ENCODE data around the gene MEP1A.
"Not testable (repeated sequence)": the region's sequence is repeated elsewhere in the genome, so short reads cannot be mapped to it uniquely, and the experiment has no call there.

Gene MEP1A, protein sequence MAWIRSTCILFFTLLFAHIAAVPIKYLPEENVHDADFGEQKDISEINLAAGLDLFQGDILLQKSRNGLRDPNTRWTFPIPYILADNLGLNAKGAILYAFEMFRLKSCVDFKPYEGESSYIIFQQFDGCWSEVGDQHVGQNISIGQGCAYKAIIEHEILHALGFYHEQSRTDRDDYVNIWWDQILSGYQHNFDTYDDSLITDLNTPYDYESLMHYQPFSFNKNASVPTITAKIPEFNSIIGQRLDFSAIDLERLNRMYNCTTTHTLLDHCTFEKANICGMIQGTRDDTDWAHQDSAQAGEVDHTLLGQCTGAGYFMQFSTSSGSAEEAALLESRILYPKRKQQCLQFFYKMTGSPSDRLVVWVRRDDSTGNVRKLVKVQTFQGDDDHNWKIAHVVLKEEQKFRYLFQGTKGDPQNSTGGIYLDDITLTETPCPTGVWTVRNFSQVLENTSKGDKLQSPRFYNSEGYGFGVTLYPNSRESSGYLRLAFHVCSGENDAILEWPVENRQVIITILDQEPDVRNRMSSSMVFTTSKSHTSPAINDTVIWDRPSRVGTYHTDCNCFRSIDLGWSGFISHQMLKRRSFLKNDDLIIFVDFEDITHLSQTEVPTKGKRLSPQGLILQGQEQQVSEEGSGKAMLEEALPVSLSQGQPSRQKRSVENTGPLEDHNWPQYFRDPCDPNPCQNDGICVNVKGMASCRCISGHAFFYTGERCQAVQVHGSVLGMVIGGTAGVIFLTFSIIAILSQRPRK

DNA sequence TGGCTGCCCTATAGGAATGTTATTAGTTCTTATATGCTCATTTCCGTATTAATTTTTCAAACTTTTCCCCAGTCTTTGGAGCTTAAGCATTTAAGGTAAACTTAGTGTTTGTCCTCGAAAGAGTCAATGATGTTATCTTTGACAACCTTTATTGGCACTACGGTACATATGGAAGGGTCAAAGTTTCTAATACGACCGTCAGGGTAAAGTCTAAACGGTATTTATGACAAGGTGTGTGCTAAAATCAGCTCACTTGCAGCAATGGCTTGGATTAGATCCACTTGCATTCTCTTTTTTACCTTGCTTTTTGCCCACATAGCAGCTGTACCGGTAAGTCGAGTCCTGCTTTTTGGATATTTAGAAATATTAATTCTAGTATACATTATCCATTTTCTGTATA is at the start of gene MEP1A:
MEP1A (plus strand) TSS at position 252 of the 400 bp plus-strand sequence; CDS start at position 262, 10 bp downstream.
- TF ChIP-seq, protein P1, sequence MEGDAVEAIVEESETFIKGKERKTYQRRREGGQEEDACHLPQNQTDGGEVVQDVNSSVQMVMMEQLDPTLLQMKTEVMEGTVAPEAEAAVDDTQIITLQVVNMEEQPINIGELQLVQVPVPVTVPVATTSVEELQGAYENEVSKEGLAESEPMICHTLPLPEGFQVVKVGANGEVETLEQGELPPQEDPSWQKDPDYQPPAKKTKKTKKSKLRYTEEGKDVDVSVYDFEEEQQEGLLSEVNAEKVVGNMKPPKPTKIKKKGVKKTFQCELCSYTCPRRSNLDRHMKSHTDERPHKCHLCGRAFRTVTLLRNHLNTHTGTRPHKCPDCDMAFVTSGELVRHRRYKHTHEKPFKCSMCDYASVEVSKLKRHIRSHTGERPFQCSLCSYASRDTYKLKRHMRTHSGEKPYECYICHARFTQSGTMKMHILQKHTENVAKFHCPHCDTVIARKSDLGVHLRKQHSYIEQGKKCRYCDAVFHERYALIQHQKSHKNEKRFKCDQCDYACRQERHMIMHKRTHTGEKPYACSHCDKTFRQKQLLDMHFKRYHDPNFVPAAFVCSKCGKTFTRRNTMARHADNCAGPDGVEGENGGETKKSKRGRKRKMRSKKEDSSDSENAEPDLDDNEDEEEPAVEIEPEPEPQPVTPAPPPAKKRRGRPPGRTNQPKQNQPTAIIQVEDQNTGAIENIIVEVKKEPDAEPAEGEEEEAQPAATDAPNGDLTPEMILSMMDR (IDR thresholded peaks at IDR 0.05; ENCODE audit: control insufficient read depth, insufficient read depth, low read depth, low read length, missing control alignments): no peak
- no peak within 1 kb of the TSS for H3K4me3 ChIP-seq (ENCODE audit: control insufficient read depth, low read depth, low read length)
- no peak for DNase-seq (ENCODE audit: low read depth)

DNA sequence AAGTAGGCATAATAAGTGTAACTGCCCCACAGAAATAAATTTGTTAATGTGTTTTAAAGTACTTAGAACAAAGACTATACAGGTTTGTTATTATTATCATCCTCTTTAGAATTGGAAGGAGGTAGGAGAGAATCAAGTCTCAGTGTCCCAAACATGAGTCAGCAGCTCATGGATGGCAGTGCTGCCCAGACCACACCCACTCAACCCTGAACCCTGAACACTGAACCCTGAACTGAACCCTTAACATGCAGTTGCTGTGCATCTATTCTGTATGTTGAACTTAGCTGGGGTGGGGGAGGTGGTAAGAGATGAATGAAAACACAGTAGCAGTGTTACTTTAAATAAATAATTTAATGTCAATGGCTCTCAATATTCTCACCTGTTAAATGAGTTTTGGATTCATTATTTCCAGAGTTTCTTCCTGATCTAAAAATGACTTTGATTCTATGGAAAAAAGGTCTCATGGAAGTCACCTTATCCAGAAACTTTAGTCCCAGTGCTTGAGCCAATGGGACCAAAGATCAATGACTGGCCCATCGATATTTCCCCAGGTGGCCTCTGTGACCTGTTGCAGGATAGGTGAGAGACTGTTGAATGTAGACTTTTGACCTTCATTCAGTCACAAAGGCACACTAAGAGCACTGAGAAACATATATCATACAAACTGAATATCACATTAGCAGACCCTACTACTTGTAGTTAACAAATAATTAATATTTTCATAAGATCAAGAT is 49.6 kb upstream of the MEP1A start:
- no peak for DNase-seq (ENCODE audit: low read depth)
- H3K4me3 ChIP-seq (ENCODE audit: control insufficient read depth, low read depth, low read length): no peak overlapping the region
- TF ChIP-seq, protein P1 (IDR thresholded peaks at IDR 0.05; ENCODE audit: control insufficient read depth, insufficient read depth, low read depth, low read length, missing control alignments): no peak

DNA sequence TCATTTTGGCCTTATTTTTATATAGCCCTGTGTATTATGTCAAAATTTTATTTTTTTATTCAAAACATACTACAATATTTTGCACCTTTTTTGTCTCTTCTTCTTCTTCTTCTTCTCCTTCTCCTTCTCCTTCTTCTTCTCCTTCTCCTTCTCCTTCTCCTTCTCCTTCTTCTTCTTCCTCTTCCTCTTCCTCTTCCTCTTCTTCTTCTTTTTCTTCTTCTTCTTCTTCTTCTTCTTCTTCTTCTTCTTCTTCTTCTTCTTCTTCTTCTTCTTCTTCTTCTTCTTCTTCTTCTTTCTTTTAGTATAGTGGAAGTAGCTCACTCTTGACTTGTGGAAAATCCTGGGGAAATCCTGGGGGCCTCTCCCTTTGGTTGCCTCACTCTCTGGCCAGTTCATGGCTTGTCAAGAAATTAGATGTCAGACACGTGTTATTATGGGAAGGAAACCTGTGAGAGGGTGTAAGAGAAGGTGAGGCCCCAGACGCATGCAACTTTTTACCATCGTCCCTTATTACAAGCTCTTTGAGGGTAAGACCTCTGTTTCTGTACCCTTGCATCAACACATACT is 48.9 kb upstream of the MEP1A start:
- not testable (repeated sequence) for DNase-seq (ENCODE audit: low read depth); H3K4me3 ChIP-seq (ENCODE audit: control insufficient read depth, low read depth, low read length)

DNA sequence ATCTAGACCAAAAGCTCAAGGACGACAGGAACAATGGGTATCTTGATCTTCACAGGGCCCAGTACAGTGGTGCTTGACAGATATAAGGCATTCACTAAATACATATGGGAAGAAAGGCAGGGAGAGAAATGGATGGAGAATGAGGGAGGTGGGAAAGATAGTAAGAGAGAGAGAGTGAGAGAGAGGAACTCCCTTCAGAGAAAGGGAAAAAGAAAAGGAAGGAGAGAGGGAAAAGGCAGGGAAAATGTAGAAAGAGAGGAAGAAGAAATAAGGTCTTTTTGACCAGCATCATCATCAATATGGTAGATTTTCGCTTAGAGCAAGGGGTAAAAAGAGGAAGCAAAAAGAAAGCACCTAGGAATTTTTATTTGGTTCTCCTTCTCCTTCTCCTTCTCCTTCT is 47.2 kb upstream of the MEP1A start:
- H3K4me3 ChIP-seq (ENCODE audit: control insufficient read depth, low read depth, low read length): no peak overlapping the region
- TF ChIP-seq, protein P1 (IDR thresholded peaks at IDR 0.05; ENCODE audit: control insufficient read depth, insufficient read depth, low read depth, low read length, missing control alignments): no peak
- no peak for DNase-seq (ENCODE audit: low read depth)

DNA sequence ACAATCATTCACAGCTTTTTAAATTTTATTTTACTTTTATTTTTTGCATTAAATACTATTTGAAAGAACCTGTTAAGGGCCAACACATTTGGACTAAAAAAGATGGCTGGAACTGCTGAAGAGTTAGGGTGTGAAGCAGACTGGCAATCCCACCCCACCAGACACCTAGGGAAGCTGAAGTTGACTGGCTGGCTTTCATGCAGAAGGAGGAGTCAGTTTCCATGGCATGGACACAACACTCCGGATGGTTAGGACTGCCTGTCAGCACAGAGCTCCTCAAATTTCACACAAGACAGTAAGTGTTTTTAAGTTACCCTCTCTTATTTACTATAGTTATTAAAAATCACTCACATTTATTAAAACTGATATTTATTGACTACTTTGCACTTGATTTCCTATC is 46.5 kb upstream of the MEP1A start, which contains the start of gene ANKRD66:
ANKRD66 (plus strand) TSS at position 238 of the 400 bp plus-strand sequence. CDS start 5,016 bp downstream, outside the sequence.
- TF ChIP-seq, protein P1 (IDR thresholded peaks at IDR 0.05; ENCODE audit: control insufficient read depth, insufficient read depth, low read depth, low read length, missing control alignments): no peak
- DNase-seq (ENCODE audit: low read depth): no peak
- H3K4me3 ChIP-seq (ENCODE audit: control insufficient read depth, low read depth, low read length): no peak within 1 kb of the TSS

DNA sequence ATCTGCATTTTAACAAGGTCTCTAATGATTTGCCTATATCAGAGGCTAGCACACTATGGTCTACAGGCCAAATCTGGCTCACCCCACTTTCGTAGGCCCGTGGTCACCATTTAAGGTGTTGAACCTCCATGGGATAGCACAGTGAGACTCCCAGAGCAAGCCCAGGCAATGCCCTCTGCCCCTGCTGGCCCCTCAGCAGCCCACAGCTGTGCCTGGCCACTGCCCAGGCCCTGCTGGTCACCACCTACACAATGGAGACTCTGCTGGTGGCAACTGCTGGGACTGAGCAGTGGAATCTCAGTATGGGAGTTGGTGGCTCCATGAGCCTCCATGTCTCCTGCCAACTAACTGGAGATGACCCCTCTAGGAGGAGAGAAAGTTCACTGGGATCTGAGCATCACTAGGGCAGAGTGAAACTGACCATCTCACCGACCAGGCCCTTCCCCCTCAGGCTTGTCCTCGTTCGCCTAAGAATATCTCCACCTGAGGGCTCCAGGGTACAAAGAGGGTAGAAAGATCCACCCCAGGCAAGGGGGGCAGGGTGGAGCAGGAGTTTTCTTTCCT is 44.2 kb upstream of the MEP1A start:
- TF ChIP-seq, protein P1 (IDR thresholded peaks at IDR 0.05; ENCODE audit: control insufficient read depth, insufficient read depth, low read depth, low read length, missing control alignments): no peak
- no peak for DNase-seq (ENCODE audit: low read depth)
- no peak overlapping the region for H3K4me3 ChIP-seq (ENCODE audit: control insufficient read depth, low read depth, low read length)
